SHP77 treated with DMSO at 0.1 percent for 48 hours (cell line): ENCODE measurements around the gene NOL4L.
"Not testable (repeated sequence)": the region's sequence is repeated elsewhere in the genome, so short reads cannot be mapped to it uniquely, and the experiment has no call there.

Source experiments
- DNase-seq: peaks from one replicate; lab custom pipeline; 2025; lab: John Stamatoyannopoulos, UW

Gene NOL4L

DNA sequence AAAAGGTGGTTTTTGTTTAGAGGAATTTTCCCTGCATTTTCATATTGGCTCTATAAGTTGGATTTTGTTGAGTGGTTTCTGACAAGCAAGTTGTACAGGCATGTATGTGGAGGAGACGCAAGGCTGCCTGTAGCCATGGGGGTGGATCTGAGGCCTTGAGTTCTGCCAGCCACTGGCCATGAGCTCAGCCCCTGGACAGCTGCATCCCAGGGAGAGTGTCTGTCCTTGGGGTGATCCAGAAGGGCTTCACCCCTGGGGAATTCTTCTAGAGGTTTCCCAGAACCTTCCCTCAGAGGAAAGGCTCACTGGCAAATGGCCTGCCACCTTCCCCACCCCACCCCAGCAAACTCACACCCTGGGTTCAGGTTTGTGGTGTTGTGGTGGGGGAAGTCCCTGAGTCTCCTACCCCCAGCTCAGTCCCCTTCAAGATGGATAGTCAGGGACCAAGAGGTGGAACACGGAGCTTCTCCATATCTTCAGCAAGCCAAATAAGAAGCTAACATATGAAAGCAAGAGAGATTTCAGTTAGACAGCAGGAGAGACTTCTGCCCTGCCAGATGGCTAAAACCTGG is 11.6 kb upstream of the NOL4L start:
- DNase-seq = no peak

DNA sequence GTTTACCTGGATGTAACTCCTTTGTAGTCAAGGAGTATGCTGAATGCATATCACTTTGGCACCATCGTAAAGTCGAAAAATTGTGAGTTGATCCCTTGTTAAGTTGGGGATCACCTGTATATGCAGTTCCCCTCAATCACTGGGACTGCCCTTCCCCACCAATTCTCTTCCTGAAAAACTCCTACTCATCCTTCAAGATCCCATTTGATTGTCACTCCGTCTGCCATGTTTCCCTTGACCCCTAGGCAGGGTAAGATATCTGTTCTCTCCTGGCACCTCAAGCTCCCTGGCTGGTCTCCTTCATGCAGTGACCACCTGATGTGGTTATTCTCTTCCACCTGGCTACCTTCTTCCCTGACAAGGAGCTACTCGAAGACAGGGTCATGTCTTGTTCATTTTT is 10.0 kb upstream of the NOL4L start:
- no peak for DNase-seq

DNA sequence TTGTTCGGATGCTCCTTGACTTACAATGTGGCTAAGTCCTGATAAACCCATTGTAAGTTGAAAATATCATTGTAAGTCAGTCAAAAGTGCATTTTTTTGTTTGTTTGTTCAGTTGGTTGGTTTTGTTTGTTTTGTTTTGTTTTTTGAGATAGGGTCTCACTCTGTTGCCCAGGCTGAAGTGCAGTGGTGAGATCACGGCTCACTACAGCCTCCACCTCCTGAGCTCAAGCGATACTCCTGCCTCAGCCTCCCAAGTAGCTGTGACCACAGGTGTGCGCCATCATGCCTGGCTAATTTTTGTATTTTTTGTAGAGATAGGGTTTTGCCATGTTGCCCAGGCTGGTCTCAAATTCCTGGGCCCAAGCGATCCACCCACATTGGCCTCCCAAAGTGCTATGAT is 9.5 kb upstream of the NOL4L start:
- not testable (repeated sequence) for DNase-seq

GRCh38 chr20:32594204-32594603 is 9.1 kb upstream of the NOL4L start:
- no peak for DNase-seq

DNA sequence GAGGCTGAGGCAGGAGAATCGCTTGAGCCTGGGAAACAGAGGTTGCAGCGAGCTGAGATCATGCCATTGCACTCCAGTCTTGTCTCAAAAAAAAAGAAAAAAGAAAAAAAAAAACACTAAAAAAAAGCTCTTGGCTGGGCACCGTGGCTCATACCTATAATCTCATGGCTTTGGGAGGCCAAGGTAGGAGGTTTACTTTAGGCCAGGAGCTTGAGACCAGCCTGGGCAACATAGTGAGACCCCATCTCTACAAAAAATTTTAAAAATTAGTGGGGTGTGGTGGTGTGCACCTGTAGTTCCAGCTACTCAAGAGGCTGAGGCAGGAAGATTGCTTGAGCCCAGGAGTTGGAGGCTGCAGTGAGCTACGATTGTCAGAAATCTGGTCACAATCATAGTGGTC is 7.5 kb upstream of the NOL4L start:
- DNase-seq = not testable (repeated sequence)

GRCh38 chr20:32592022-32592421 is 6.9 kb upstream of the NOL4L start:
- DNase-seq = no peak

- DNase-seq = no peak
Observed at GRCh38 chr20:32589769-32590168, 4.6 kb upstream of the NOL4L start.

- no peak for DNase-seq
Observed at GRCh38 chr20:32589256-32589655, 4.1 kb upstream of the NOL4L start.

GRCh38 chr20:32588040-32588439 is 2.9 kb upstream of the NOL4L start:
- DNase-seq = no peak

DNA sequence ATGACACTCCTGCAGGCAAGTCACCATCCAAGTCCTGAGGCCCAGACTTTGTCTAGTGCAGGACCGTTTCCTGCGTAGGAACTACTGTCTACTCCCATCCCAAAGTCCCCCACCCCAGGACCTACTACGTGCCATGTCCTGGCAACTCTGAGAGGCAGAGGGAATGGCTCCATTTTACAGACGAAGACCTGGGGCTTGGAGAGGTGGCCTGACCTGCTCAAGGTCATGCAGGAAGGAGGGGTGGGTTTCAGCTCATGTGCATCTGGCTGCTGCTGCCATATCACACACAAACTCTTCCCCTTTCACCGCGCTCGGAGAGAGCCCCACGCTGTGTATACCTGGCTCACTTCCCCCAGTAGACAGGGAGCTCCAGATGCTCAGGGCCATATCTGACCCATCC is 1.2 kb upstream of the NOL4L start:
- DNase-seq = no peak

- DNase-seq = no peak
Observed at GRCh38 chr20:32585586-32586127, 524 bp upstream of the NOL4L start.

DNA sequence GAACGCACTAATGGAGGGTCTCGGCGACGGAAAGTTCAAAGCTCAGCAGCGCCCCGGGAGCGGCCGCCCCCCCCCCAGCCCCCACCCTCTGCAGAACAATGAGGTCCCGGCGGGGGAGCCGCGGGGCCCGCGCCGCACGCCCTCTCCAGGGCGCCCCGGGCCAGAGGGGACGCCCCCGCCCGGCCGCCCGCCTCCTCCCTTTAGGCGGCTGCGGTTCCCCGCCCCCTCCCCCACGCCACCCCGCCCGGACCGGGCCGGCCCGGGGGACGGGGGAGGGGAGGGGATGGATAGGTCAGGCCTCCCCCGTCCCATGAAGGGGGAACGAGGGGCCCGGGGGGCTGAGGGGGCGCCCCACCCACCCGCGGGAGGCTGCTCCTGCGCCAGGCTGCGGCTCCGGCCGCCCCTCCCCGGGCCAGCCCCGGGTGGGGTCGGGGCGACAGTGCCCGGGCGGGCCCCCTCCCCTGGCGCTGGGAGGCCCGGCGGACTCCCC is 1.5 kb downstream of the NOL4L start:
- DNase-seq = no peak

GRCh38 chr20:32582659-32583580 is 2.2 kb downstream of the NOL4L start:
- no peak for DNase-seq

DNA sequence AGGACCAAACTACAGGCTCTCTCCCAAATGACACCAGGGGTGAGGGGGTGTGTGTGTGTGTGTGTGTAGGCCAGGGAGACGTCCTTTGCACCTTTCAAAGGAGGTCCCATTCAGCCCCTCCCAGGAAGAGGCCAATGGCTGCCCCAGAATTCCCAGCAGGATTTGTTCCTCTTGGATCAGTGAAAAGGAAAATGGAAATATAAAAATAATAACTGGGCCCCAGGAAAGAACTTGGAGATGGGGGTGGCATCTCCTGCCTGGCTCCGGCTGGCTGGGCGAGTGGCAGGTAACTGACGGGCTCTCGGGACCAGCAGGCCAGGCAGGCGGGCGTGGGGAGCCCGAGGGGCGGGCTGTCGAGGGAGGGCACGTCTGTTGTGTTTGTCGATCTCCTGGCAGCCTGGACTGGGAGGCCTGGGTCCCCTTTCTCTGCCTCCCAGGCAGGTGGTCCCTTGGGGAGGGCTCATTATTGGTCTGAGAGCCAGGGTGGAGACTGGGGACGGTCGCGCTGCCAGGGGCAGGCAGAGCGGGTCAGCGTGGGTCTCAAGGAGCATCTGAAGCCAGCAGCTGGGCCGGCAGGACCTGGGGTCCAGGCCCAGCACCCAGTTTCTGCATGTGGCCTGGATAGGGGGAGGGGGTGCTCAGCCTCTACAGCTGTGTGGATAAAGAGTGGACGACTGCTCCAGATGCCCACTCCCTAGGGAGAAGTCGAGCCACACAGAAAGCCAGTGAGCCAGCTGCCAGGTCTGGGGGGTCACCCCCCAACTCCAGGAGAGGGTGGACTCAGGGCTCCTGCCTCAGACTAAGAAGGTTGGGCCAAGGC is 3.1 kb downstream of the NOL4L start:
- DNase-seq = no peak

- DNase-seq = no peak
Observed at GRCh38 chr20:32580970-32581838, 3.9 kb downstream of the NOL4L start.

GRCh38 chr20:32580219-32580969 is 4.7 kb downstream of the NOL4L start:
- DNase-seq = no peak

- no peak for DNase-seq
Observed at GRCh38 chr20:32578840-32579390, 6.2 kb downstream of the NOL4L start.

GRCh38 chr20:32578062-32578461 is 7.1 kb downstream of the NOL4L start:
- DNase-seq = not testable (repeated sequence)

- DNase-seq = no peak
Observed at GRCh38 chr20:32577657-32578056, 7.5 kb downstream of the NOL4L start.

- no peak for DNase-seq
Observed at GRCh38 chr20:32577023-32577422, 8.1 kb downstream of the NOL4L start.
